RWPE1 (cell line): Measurements from ENCODE around the gene BTG4.

Experiments used
- CTCF ChIA-PET: fragments of 350-600 bp; sonication (Branson Sonifier 250); formaldehyde crosslinking; extraction: SDS; loops from one replicate; lab custom pipeline; 2021; lab: Yijun Ruan, JAX
- POLR2A ChIA-PET: fragments of 400-600 bp; formaldehyde crosslinking; extraction: SDS; loops from one replicate; lab custom pipeline; 2020; ENCODE audit warnings: antibody characterized with exemption; ENCODE audit not compliant: low non-redundant PET; lab: Yijun Ruan, JAX
- DNase-seq: peaks from one replicate; pipeline ENCODE4 v3.0.0; 2012; ENCODE audit warnings: low spot score
- H3K27ac ChIP-seq: fragments of 450-650 bp; 2 replicates; pipeline ENCODE4 v1.5.1; 2017
- CTCF ChIP-seq: fragments of 450-650 bp; conservative IDR thresholded peaks from 2 replicates; pipeline ENCODE4 v1.5.1; 2017; ENCODE audit warnings: low read depth, mild to moderate bottlenecking

Gene BTG4

GRCh38 chr11:111452817-111453552 is 59.2 kb downstream of the BTG4 start:
- POLR2A ChIA-PET, result no interaction called here
- DNase-seq, result no peak
- CTCF ChIA-PET, result interaction anchor here (0.6 kb wide), 2 partner anchors 25 to 224 kb away, joined by 3 to 4 read pairs; no protein-coding TSS in a partner anchor
- TF ChIP-seq CTCF, result no peak
- H3K27ac ChIP-seq, result no peak overlapping the region

GRCh38 chr11:111452146-111452545 is 60.0 kb downstream of the BTG4 start:
- CTCF ChIA-PET, result interaction anchor here (0.6 kb wide), 1 partner anchor 24 kb away, joined by 3 read pairs; no protein-coding TSS in a partner anchor
- DNase-seq, result no peak
- H3K27ac ChIP-seq, result no peak overlapping the region
- POLR2A ChIA-PET, result no interaction called here
- TF ChIP-seq CTCF, result no peak

GRCh38 chr11:111450480-111451320 is 61.5 kb downstream of the BTG4 start:
- DNase-seq, result no peak
- no peak for TF ChIP-seq CTCF
- no peak overlapping the region for H3K27ac ChIP-seq
- POLR2A ChIA-PET, result no interaction called here
- CTCF ChIA-PET, result interaction anchor here (0.6 to 0.7 kb wide), 2 partner anchors 18 to 168 kb away, joined by 3 to 4 read pairs; no protein-coding TSS in a partner anchor

- ChIA-PET CTCF (interaction anchor here (0.6 to 0.7 kb wide), 2 partner anchors 18 to 167 kb away, joined by 3 to 4 read pairs; no protein-coding TSS in a partner anchor), POLR2A (no interaction called here)
- no peak for DNase-seq
- no peak overlapping the region for H3K27ac ChIP-seq
- no peak for TF ChIP-seq CTCF
Observed at GRCh38 chr11:111449696-111450479, 62.3 kb downstream of the BTG4 start.

- no peak for DNase-seq
- TF ChIP-seq CTCF, result no peak
- H3K27ac ChIP-seq, result no peak overlapping the region
- POLR2A ChIA-PET, result no interaction called here
- CTCF ChIA-PET, result interaction anchor here (0.6 kb wide), 1 partner anchor 20 kb away, joined by 3 read pairs; no protein-coding TSS in a partner anchor
Observed at GRCh38 chr11:111448831-111449557, 63.2 kb downstream of the BTG4 start.
